Measurements from ENCODE around the gene UNC5A. TPM values are rescaled to one million over a fixed set of nuclear protein-coding genes. Genes with fewer than 3 reads are reported as not detected.

Gene UNC5A
- total and polyA plus RNA-seq, 2 of the 8 experiments (the other 6 are each of a cell fraction or from before 2014, with no cell fraction given): 4.0 to 7.6 TPM

DNA sequence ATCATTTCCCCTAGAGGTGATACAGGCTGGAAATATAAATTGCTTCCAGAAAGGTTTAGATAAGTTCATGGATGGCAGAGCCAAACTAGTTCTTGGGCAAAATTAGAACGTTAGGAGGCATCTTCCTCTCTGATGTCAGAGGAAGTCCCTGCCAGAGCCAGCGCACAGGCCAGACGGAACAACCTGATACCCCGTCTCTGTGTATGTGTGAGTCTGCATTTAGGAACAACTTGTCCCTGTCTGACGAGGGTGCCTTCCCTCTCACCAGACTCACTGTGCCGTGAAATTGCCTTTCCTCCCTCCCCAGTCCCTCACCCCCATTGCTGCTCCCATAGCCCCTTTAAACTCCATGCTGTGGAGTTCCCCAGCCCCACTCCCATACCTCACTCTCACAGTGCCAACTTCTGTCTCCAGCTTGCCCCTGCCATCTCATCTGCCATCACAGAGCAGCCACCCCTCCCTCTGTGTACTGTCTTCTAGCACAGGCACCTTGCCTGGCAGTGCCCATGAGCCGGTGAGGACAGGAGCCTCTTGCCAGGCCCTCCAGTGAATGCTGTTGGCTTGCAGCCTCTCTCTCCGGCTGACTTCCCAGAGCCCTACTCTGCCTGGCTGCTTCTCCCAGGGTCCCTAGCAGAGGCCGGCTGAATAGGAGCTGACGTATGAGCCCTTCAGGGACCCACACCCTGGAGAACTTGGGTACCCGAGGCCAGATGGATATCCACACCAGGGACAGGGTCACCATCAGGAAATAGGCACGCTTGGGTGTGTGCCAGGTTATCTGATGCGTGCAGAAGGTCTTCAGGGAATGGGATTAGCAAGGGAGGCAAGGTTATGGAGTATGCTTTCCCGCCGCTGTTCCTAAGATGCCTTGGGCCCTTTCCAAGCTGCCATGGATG lies 26.7 kb downstream of the UNC5A start:
- CTCF ChIA-PET (ENCODE audit: partially characterized antibody): interaction anchor here (1.1 to 4.3 kb wide), 6 partner anchors 10 to 176 kb away, joined by 3 to 17 read pairs (median 7); no protein-coding TSS in a partner anchor
- Histone ChIP-seq H4K20me1 (replicated peaks in 1 of 2; ENCODE audit: control insufficient read depth in 1 of 2, insufficient read depth in 2 of 2, low read length in 2 of 2) (peaks cover 14 to 26% of the 10 kb centered on the region in 2 experiments), H3K23ac (ENCODE audit: insufficient read length) (no peak overlapping the region), H4K91ac (replicated peaks; ENCODE audit: insufficient read length, low read length) (no peak overlapping the region), H3K4me2 (ENCODE audit: insufficient read depth in 1 of 2, low read depth in 2 of 2, low read length in 2 of 2) (no peak overlapping the region), H3K4me1 (replicated peaks in 1 of 4; ENCODE audit: control insufficient read depth in 3 of 4, insufficient read depth in 4 of 4, low read length in 3 of 4) (peaks cover 0 to 10% (median 5%) of the 10 kb centered on the region in 4 experiments; a peak in 6 of 7 replicates), H3K9me3 (ENCODE audit: insufficient read depth in 2 of 2, low read depth in 1 of 2, low read length in 1 of 2) (no peaks in the 10 kb centered on the region), H3K23me2 (ENCODE audit: low read depth, low read length) (no peaks in the 10 kb centered on the region), H3K27me3 (replicated peaks in 1 of 4; ENCODE audit: control insufficient read depth in 3 of 4, extremely low read depth in 1 of 4, insufficient read depth in 3 of 4, low read length in 3 of 4) (peaks cover 0 to 20% (median 5%) of the 10 kb centered on the region in 4 experiments; a peak in 4 of 7 replicates), H3K18ac (ENCODE audit: extremely low read depth, low read length) (no peak overlapping the region), H2BK20ac (ENCODE audit: low read length) (no peak overlapping the region), H4K8ac (ENCODE audit: extremely low read depth, insufficient read depth, low read length) (no peak overlapping the region), H3K9ac (replicated peaks in 1 of 4; ENCODE audit: extremely low read depth in 1 of 4, low read depth in 3 of 4, low read length in 3 of 4) (no peak overlapping the region), H4K5ac (ENCODE audit: insufficient read length, low read depth, low read length) (no peak overlapping the region), H3K79me2 (ENCODE audit: control insufficient read depth in 1 of 2, insufficient read depth in 2 of 2, low read length in 2 of 2) (no peaks in the 10 kb centered on the region), H3K14ac (ENCODE audit: insufficient read length) (no peak overlapping the region), H3K27ac (ENCODE audit: low read depth, low read length) (no peak overlapping the region), H2BK12ac (ENCODE audit: low read depth, low read length) (no peak overlapping the region), H2BK15ac (ENCODE audit: low read length) (no peak overlapping the region), H3K56ac (replicated peaks; ENCODE audit: insufficient read length, low read depth, low read length) (no peak overlapping the region), H3K79me1 (ENCODE audit: low read depth, low read length) (no peaks in the 10 kb centered on the region; the same call in 1 of the 2 replicates), H2AFZ (ENCODE audit: low read length) (no peak overlapping the region), H2BK5ac (ENCODE audit: low read depth, low read length) (no peak overlapping the region), H3K36me3 (ENCODE audit: control insufficient read depth in 2 of 4, insufficient read depth in 4 of 4, low read length in 3 of 4) (no peaks in the 10 kb centered on the region), H3K4me3 (ENCODE audit: extremely low read depth in 1 of 4, insufficient read depth in 2 of 4, low read depth in 3 of 4, low read length in 4 of 4) (no peak overlapping the region), H2BK120ac (replicated peaks; ENCODE audit: low read depth, low read length) (no peak overlapping the region), H2AK5ac (ENCODE audit: low read depth, low read length) (no peak overlapping the region), H3K4ac (replicated peaks; ENCODE audit: insufficient read length, low read depth, low read length) (no peak overlapping the region)
- WGBS, 2 experiments (ENCODE audit: extremely low coverage in 1 of 2, insufficient coverage in 1 of 2, insufficient read length in 1 of 2, insufficient replicate concordance in 2 of 2, low coverage in 1 of 2, low lambda C conversion rate in 2 of 2, missing lambda C conversion rate in 1 of 2): 72% methylated on average over 12 of the region's 15 CpGs; no CpG with 5 or more reads in 1 of the 2 experiments
- TF ChIP-seq EP300 (IDR thresholded peaks at IDR 0.05; ENCODE audit: borderline replicate concordance in 1 of 2, low read depth in 2 of 2, low read length in 2 of 2): no peak
- no peak for TF ChIP-seq SP1 (IDR thresholded peaks at IDR 0.05; ENCODE audit: low read depth, low read length)
- no peak for TF ChIP-seq TCF12 (IDR thresholded peaks at IDR 0.05; ENCODE audit: low read depth, low read length)
- no peak for TF ChIP-seq SIRT6 (IDR thresholded peaks at IDR 0.05; ENCODE audit: low read length)
- no peak for TF ChIP-seq CEBPB (IDR thresholded peaks at IDR 0.05; ENCODE audit: low read depth, low read length)
- TF ChIP-seq GABPA (IDR thresholded peaks at IDR 0.05; ENCODE audit: borderline replicate concordance, insufficient read depth, low read length): no peak
- no peak for TF ChIP-seq KDM5A (IDR thresholded peaks at IDR 0.05; ENCODE audit: low read length)
- no peak for TF ChIP-seq CREB1 (IDR thresholded peaks at IDR 0.05)
- TF ChIP-seq CBX8 (IDR thresholded peaks at IDR 0.05; ENCODE audit: borderline replicate concordance, low read depth, low read length): no peak
- no peak for TF ChIP-seq BRCA1 (IDR thresholded peaks at IDR 0.05; ENCODE audit: low read depth, low read length)
- POLR2A ChIA-PET (ENCODE audit: partially characterized antibody): interaction anchor here (0.6 to 1.6 kb wide), 4 partner anchors 28 to 487 kb away, joined by 3 to 4 read pairs (median 3); no protein-coding TSS in a partner anchor
- FAIRE-seq (no peak), DNase-seq (ENCODE audit: low read depth in 1 of 2, low spot score in 2 of 2) (no peak)

Measured in H1 (cell line).